ENCODE measurements around the gene ABHD18.

The ABHD18 gene

GRCh38 chr4:128068918-128069317 lies 103.7 kb downstream of the ABHD18 start:
- DNase-seq (ENCODE audit: low read depth, low spot score) = peak; percentile 42

- no peak for DNase-seq (ENCODE audit: low read depth, low spot score)
Observed at GRCh38 chr4:128076464-128076863, 111.3 kb downstream of the ABHD18 start.

Measured in ELF-1 (cell line).